NCI-H526 (cell line): ENCODE results near the gene SFRP5.
A peak's percentile ranks its signal among the peaks of the same experiment; 100 is the strongest.

Experiments
- DNase-seq, 2 experiments: peaks; one replicate each; lab custom pipeline; 2025; lab: John Stamatoyannopoulos, UW

The SFRP5 gene

GRCh38 chr10:97764519-97764931 lies 7.3 kb downstream of the SFRP5 start:
- no peak for DNase-seq

DNA sequence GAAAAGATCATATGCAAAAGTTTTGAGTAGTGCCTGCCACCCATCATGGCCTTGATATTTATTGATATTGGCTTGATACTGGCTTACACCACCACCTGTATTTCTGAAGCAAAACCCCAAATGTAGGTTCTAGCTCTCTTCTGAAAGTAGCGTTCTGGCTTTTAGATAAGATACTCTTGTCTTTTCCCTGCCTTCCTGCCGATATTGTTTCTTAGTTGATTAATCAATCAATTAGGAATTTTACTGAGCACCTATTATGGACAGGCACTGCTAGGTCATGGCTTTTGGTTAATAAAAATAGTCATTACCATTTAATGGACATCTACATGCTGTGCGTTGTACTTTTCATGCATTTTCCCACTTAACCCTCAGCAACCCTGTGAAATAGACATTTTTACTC lies 7.9 kb downstream of the SFRP5 start:
- DNase-seq: no peak

DNA sequence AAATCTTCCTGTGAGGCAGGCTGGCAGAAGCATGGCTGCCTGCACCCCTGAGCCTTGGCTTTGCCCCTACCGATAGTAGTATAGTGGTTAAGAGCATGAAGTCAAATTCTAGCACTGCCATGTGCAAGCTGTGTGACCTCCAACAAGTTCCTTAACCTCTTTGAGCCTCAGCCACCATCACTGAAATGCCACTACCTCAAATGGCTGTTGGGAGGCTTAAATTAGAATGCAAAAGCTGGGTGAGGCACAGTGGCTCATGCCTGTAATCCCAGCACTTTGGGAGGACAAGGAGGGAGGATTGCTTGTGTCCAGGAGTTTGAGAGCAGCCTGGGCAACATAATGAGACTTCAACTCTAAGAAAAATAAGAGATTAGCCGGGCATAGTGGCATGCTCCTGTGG lies 8.4 kb downstream of the SFRP5 start:
- DNase-seq: no peak

DNA sequence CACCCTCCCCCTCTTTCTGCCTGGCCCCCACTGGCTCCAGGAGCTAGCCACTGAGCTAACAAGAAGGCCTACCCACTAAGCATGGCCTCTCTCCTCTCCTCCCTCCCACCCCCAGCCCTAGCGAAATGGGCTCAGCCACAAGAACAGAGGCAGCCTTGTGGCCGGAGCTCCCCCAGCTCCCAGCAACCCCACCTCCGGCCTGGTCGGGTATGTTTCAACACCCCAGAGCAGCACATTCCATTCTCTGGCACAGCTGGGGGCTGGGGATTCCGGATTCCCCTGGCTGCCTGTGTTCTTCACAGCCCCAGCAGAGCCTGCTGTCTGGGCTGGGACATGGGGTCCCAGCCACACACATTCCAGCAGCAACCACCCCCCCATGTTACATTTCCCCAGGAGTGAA lies 9.0 kb downstream of the SFRP5 start:
- no peak for DNase-seq

DNA sequence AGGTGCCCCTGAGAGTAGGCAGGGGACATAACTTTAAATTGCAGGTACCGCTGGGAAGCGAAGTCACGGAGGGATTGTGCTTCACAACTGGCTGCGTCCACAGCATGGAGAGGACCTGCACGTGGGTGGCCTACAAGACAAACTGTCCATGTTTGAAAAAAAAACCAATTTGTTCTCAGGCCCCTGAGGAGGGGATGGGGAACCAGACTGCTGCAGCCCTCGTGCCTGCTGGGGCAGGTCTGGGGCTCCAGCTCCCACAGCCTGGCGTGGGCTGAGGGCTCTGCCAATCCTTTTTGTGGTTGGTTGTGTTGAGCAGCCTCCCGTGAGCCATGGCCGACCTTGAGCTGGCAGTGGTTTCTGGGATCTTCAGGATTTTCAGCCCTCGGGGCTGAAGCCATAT lies 9.7 kb downstream of the SFRP5 start:
- DNase-seq: no peak

DNA sequence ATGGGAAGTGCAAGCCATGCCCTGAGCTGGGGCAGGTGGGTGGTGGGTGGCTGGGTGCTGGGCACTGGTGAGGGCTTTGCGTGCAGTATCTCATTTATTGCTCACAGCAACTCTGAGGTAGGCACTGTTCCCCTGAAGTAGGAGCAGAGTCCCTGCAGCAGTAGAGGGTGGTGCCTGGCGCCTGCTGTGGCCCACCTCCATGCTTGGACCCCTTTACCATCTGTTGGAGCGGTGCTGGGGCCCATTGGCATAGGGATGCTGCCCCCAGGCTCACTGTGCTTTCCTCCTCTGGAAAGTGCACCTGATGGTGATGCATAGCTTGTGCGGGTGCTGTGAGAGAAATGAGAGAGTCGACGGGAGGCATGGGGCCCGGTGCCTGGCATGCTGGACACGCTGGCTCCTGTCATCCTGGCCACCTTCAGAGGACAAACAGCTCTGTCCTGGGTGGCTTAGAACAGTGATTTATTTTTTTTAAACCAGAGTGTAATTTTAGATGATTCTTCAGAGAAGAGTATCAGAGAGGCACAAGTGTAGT lies 10.4 kb downstream of the SFRP5 start:
- no peak for DNase-seq

- no peak for DNase-seq
Measured at GRCh38 chr10:97760461-97761257, 11.1 kb downstream of the SFRP5 start.

DNA sequence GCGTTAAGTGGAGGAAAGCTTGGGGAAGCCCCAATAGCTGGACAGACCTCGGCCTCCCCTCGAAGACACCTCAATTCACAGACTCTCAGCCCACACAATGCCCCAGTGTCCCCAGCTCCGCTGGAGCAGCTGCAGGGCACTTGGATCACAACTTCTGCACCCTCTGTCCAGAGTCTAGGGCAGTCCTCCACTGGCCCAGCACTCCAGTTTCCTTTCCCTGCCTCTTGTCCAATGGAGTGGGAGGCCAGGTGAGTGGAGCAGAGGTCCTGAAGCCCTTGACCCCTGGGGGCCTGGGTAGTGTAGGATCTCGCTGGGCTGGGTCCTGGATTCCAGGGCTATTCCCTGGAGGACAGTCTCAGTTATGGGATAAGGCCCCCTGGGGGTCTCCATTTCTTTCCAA lies 11.9 kb downstream of the SFRP5 start:
- DNase-seq: no peak

DNA sequence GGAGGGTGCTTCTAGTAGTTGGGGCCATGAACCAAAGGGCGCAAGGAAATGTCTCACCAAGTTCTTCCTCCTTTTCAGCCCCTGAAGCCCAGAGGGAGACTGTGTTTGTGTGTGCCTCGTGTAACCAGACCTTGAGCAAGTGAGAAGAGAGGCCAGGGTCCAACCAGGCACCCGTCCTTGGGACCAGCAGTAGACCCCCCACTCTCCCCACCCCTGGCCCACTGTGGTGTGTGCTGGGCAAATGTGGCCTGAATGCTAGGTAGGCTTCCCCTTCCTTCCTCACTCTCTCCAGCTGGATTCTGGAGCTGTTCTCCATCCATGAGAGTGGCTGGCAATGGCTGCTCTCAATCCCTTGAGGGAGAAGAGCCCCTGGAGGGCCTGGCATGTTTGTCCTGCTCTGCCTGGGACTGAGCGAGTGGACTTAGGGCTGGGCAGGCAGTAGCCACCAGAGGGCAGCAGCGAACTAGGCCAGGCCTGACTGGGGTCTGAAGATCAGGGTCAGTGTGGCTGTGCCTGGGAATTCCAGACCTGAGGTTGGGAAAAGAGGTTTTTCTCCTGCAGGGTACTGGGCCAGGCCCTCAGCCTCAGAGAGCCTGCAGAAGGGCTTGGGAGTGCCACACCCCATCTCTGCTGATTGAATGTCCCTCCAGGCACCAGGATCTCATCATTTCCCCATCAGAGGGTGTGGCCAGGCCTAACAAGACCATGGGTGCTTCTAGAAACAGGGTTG lies 12.5 kb downstream of the SFRP5 start:
- DNase-seq: peak in 1 of 2 experiments; percentile 60

DNA sequence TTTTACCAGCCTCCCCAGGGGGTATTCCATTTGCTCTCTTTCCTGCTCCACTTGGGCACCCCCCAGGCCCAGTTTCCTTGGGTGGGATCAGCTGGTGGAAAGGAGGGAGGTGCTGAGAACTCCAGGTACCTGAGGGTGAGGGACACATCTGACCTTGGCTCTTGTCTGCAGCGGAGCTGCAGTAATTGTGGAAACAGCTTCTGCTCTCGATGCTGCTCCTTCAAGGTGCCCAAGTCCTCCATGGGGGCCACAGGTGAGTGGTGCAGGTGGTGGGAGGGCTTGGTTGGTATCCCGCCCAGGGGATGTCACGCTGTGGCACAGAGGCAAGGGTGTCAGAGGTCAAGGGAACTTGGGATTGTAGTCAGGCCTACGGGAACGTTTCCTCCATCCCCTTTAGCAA lies 14.3 kb downstream of the SFRP5 start:
- DNase-seq: no peak

GRCh38 chr10:97755718-97756117 lies 16.1 kb downstream of the SFRP5 start:
- no peak for DNase-seq

GRCh38 chr10:97754726-97755125 lies 17.1 kb downstream of the SFRP5 start:
- DNase-seq: no peak

DNA sequence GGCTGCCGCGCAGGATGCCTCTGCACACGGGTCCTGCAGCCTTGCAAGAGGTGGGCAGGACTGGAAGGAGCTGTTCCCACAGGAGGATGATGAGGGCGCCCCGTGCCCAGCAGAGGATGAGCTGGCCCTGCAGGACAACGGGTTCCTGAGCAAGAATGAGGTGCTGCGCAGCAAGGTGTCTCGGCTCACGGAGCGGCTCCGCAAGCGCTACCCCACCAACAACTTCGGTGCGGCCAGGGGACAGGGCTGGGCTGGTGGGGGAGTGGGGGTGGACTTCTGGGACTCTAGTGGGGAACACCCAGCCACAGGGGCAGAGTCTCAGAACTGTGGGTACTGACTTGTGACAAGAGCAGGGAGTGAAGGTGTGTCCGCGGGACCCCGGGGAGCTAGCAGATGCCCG lies 18.8 kb downstream of the SFRP5 start:
- DNase-seq: no peak

DNA sequence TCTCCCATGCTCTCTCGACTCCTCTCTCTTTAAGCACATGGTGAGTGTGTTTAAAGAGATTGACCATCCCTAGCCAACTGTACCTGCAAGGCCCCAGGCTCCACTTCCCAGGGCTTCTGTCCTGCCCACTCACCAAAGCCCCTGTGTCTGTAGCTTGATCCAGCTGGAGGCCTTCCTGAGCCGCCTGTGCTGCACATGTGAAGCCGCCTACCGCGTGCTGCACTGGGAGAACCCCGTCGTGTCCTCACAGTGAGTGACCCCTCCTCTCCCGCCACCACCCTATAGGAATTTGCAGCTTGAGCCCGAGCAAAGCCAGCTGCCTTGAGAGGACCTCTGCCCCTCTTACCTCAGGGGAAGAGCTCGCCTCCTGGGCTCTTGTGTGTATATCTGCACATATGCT lies 23.7 kb downstream of the SFRP5 start:
- DNase-seq: no peak

DNA sequence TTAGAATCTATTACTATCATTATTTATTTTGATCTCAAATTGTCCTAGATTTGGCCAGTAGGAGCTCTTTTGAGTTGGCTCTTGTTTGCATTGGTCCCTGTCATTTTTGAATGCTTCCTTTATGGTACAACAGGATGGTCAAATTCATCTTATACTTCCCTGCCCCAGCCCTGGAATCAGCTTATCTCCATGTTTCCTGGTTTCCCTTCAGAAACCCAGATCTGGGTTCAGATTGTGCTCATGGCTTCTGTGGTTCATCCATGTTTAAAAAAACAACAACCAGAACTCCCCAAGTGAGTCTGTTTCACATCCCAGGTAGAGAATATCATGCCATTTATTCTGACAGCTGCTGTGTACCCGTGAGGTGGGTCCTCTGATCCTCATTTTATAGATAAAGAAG lies 24.2 kb downstream of the SFRP5 start:
- DNase-seq: no peak

- no peak for DNase-seq
Measured at GRCh38 chr10:97744405-97745035, 27.3 kb downstream of the SFRP5 start.

GRCh38 chr10:97743169-97743943 lies 28.4 kb downstream of the SFRP5 start:
- DNase-seq: no peak

- no peak for DNase-seq
Measured at GRCh38 chr10:97740613-97741012, 31.2 kb downstream of the SFRP5 start.

DNA sequence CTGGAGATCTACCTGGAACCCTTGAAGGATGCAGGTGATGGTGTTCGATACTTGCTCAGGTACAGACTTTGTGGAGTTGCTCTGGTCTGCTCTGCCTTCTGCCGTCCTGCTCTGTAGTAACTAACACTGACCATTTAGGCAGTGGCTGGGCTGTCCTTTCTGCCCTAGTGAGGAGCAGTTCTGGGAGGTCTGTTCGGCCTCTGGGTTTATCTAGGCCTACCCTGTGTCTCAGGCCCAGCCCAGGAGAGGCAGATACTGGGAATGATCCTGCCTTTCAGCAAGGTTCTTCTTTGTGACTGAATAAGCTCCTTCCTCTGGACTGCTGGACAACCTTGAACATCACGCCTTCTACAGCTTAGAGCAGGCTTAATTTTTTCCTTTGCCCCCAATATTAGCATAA lies 33.2 kb downstream of the SFRP5 start:
- DNase-seq: no peak

- DNase-seq: no peak
Measured at GRCh38 chr10:97737770-97738265, 34.0 kb downstream of the SFRP5 start.

GRCh38 chr10:97736902-97737769 lies 34.7 kb downstream of the SFRP5 start, which contains the start of gene ZFYVE27:
ZFYVE27 (plus strand) TSS chr10:97737128; CDS start chr10:97738478, 1,350 bp downstream.
- DNase-seq: peak; percentile 65 to 92
